Brain microvascular endothelial cell (primary cell): ENCODE measurements around the gene CYCS.
A peak's percentile ranks its signal among the peaks of the same experiment; 100 is the strongest.

Source experiments
- DNase-seq: peaks from one replicate; pipeline ENCODE4 v3.0.0-alpha.2; 2020
- H3K27ac ChIP-seq: fragments of 250-450 bp; sonication (Bioruptor Pico); 2 replicates; pipeline ENCODE4 v1.5.1; 2020; ENCODE audit warnings: mild to moderate bottlenecking, moderate library complexity
- H3K27me3 ChIP-seq: fragments of 250-450 bp; sonication (Bioruptor Pico); replicated peaks from 2 replicates; pipeline ENCODE4 v1.5.1; 2020; ENCODE audit warnings: mild to moderate bottlenecking
- H3K36me3 ChIP-seq: fragments of 250-450 bp; sonication (Bioruptor Pico); replicated peaks from 2 replicates; pipeline ENCODE4 v1.5.1; 2020; ENCODE audit warnings: mild to moderate bottlenecking
- H3K4me3 ChIP-seq: 2 replicates; pipeline ENCODE4 v1.5.1; 2011; ENCODE audit warnings: low read depth, mild to moderate bottlenecking, control low read depth, low read length, moderate library complexity
- in situ Hi-C: cut with HindIII; loops from 2 replicates; pipeline ENCODE4 v1.10.0; 2017; ENCODE audit warnings: low sequenced_read_pairs, low pct_ligation_motif_present
- TF ChIP-seq, protein P1 (sequence below): IDR thresholded peaks from 2 replicates; pipeline ENCODE4 v1.5.1; 2011; ENCODE audit warnings: low read depth, mild to moderate bottlenecking, moderate library complexity, low read length, control low read depth, inconsistent platforms; ENCODE audit errors: missing control alignments

Gene CYCS

GRCh38 chr7:25103773-25104172, 21.3 kb downstream of the CYCS start:
- H3K27me3 ChIP-seq, result no peaks in the 10 kb centered on the region

GRCh38 chr7:25101817-25102216, 23.2 kb downstream of the CYCS start:
- Histone ChIP-seq H3K4me3 (no peak overlapping the region), H3K36me3 (no peaks in the 10 kb centered on the region), H3K27me3 (no peaks in the 10 kb centered on the region), H3K27ac (no peak overlapping the region)
- in situ Hi-C loops, result no loop called here
- no peak for DNase-seq
- TF ChIP-seq, protein P1, sequence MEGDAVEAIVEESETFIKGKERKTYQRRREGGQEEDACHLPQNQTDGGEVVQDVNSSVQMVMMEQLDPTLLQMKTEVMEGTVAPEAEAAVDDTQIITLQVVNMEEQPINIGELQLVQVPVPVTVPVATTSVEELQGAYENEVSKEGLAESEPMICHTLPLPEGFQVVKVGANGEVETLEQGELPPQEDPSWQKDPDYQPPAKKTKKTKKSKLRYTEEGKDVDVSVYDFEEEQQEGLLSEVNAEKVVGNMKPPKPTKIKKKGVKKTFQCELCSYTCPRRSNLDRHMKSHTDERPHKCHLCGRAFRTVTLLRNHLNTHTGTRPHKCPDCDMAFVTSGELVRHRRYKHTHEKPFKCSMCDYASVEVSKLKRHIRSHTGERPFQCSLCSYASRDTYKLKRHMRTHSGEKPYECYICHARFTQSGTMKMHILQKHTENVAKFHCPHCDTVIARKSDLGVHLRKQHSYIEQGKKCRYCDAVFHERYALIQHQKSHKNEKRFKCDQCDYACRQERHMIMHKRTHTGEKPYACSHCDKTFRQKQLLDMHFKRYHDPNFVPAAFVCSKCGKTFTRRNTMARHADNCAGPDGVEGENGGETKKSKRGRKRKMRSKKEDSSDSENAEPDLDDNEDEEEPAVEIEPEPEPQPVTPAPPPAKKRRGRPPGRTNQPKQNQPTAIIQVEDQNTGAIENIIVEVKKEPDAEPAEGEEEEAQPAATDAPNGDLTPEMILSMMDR, result no peak

More at GRCh38 chr7:25103773-25104172, 21.3 kb downstream of the CYCS start:
- in situ Hi-C loops, result no loop called here
- Histone ChIP-seq H3K27ac (no peak overlapping the region), H3K36me3 (no peaks in the 10 kb centered on the region), H3K4me3 (no peak overlapping the region)
- DNase-seq, result no peak
- TF ChIP-seq, protein P1, result no peak

GRCh38 chr7:25098096-25099046, 26.7 kb downstream of the CYCS start:
- H3K36me3 ChIP-seq, result no peaks in the 10 kb centered on the region
- H3K27ac ChIP-seq, result no peak overlapping the region
- H3K4me3 ChIP-seq, result no peak overlapping the region
- in situ Hi-C loops, result loop anchor here (25.0 kb wide), 1 partner anchor 286 kb away; no protein-coding TSS in a partner anchor
- TF ChIP-seq, protein P1, result peak; percentile 96
- no peaks in the 10 kb centered on the region for H3K27me3 ChIP-seq
- DNase-seq, result peak; percentile 52

GRCh38 chr7:25095516-25096345, 29.3 kb downstream of the CYCS start:
- H3K4me3 ChIP-seq, result no peak overlapping the region
- H3K27ac ChIP-seq, result no peak overlapping the region
- TF ChIP-seq, protein P1, result no peak
- H3K36me3 ChIP-seq, result no peaks in the 10 kb centered on the region
- DNase-seq, result no peak
- in situ Hi-C loops, result loop anchor here (25.0 kb wide), 1 partner anchor 283 kb away; no protein-coding TSS in a partner anchor
- H3K27me3 ChIP-seq, result no peaks in the 10 kb centered on the region

- Histone ChIP-seq H3K4me3 (no peak overlapping the region), H3K36me3 (no peaks in the 10 kb centered on the region), H3K27ac (no peak overlapping the region), H3K27me3 (no peaks in the 10 kb centered on the region)
- TF ChIP-seq, protein P1, result peak; percentile 96
- in situ Hi-C loops, result loop anchor here (25.0 kb wide), 1 partner anchor 281 kb away; no protein-coding TSS in a partner anchor
- DNase-seq, result peak; percentile 77
Measured at GRCh38 chr7:25093268-25093826, 31.7 kb downstream of the CYCS start.
